NCI-H2227 (cell line): ENCODE results near the gene LRGUK.

Experiments
- DNase-seq: peaks from one replicate; lab custom pipeline; 2025; ENCODE audit not compliant: unreplicated experiment; lab: John Stamatoyannopoulos, UW

Gene LRGUK

GRCh38 chr7:134122980-134123379, 4.2 kb upstream of the LRGUK start:
- no peak for DNase-seq

GRCh38 chr7:134126146-134126545, 994 bp upstream of the LRGUK start:
- DNase-seq, result peak; percentile 11

GRCh38 chr7:134126596-134126965, 559 bp upstream of the LRGUK start:
- DNase-seq, result no peak

GRCh38 chr7:134128829-134129228, 1.7 kb downstream of the LRGUK start:
- no peak for DNase-seq

- DNase-seq, result no peak
These were observed 2.9 kb downstream of the LRGUK start for GRCh38 chr7:134129856-134130523.

- no peak for DNase-seq
These were observed 6.9 kb downstream of the LRGUK start for GRCh38 chr7:134134004-134134403.

- DNase-seq, result peak; percentile 79
These were observed 14.0 kb downstream of the LRGUK start for GRCh38 chr7:134140889-134141867.

GRCh38 chr7:134141868-134142264, 14.7 kb downstream of the LRGUK start:
- no peak for DNase-seq

- no peak for DNase-seq
These were observed 26.5 kb downstream of the LRGUK start for GRCh38 chr7:134153493-134154136.

GRCh38 chr7:134154581-134155130, 27.5 kb downstream of the LRGUK start:
- no peak for DNase-seq

- no peak for DNase-seq
These were observed 28.1 kb downstream of the LRGUK start for GRCh38 chr7:134155206-134155605.

- DNase-seq, result no peak
These were observed 28.7 kb downstream of the LRGUK start for GRCh38 chr7:134155871-134156270.

- no peak for DNase-seq
These were observed 38.1 kb downstream of the LRGUK start for GRCh38 chr7:134165252-134165651.

- DNase-seq, result no peak
These were observed 40.1 kb downstream of the LRGUK start for GRCh38 chr7:134167250-134167649.

- no peak for DNase-seq
These were observed 40.7 kb downstream of the LRGUK start for GRCh38 chr7:134167841-134168240.

- DNase-seq, result peak; percentile 11
These were observed 47.7 kb downstream of the LRGUK start for GRCh38 chr7:134174795-134175261.

- DNase-seq, result no peak
These were observed 48.3 kb downstream of the LRGUK start for GRCh38 chr7:134175334-134176036.

- DNase-seq, result no peak
These were observed 48.9 kb downstream of the LRGUK start for GRCh38 chr7:134176037-134176350.

- DNase-seq, result peak; percentile 62
These were observed 52.2 kb downstream of the LRGUK start for GRCh38 chr7:134179036-134180011.

- DNase-seq, result no peak
These were observed 53.2 kb downstream of the LRGUK start for GRCh38 chr7:134180376-134180775.
